Endothelial cell of umbilical vein (primary cell): ENCODE data around the gene FBXO24. TPM values are rescaled to one million over a fixed set of nuclear protein-coding genes. Genes with fewer than 3 reads are reported as not detected.

Experiments
- BruUV-seq: library from RNA; stranded (reverse); fragments of 400-500 nt; replicated peaks from 2 replicates; lab custom pipeline; 2021; lab: Mats Ljungman, UMichigan
- CTCF ChIA-PET: fragments of 300-600, 350-600 bp; sonication (Branson Sonifier 250); formaldehyde crosslinking; loops from one replicate; lab custom pipeline; 2021; ENCODE audit warnings: antibody characterized with exemption, inconsistent platforms; lab: Charles Lee
- POLR2A ChIA-PET: fragments of 300-600, 350-600 bp; sonication (Branson Sonifier 250); formaldehyde crosslinking; loops from one replicate; lab custom pipeline; 2021; ENCODE audit warnings: antibody characterized with exemption, inconsistent platforms; lab: Charles Lee
- DNase-seq: peaks from one replicate; pipeline ENCODE4 v3.0.0-alpha.2; 2011; ENCODE audit warnings: low read depth, low spot score
- FAIRE-seq: peaks from 2 replicates; lab custom pipeline; 2011; peaks lifted over from hg19 to GRCh38; lab: Jason Lieb, UNC
- H2AFZ ChIP-seq: 2 replicates; pipeline ENCODE4 v1.6.0; 2012; ENCODE audit warnings: low read depth, low read length, control low read depth, inconsistent platforms
- H3K27ac ChIP-seq: 2 replicates; pipeline ENCODE4 v1.5.1; 2011; ENCODE audit warnings: low read depth, mild to moderate bottlenecking, control low read depth, low read length, moderate library complexity; ENCODE audit not compliant: insufficient read depth
- H3K27me3 ChIP-seq, 2 experiments: 2 replicates each; pipeline versions ENCODE4 v1.6.0 to v1.6.1; 2011; ENCODE audit warnings: low read length in 2 of 2, mixed read lengths in 1 of 2; ENCODE audit not compliant: control insufficient read depth in 2 of 2, insufficient read depth in 2 of 2
- H3K36me3 ChIP-seq, 2 experiments: 2 replicates in 1 of 2; 3 replicates in 1 of 2; pipeline ENCODE4 v1.5.1; 2011; ENCODE audit warnings: low read length in 2 of 2, mild to moderate bottlenecking in 1 of 2, moderate library complexity in 1 of 2; ENCODE audit not compliant: control insufficient read depth in 2 of 2, insufficient read depth in 2 of 2; ENCODE audit errors: extremely low read depth in 1 of 2
- H3K4me1 ChIP-seq: 3 replicates; pipeline ENCODE4 v1.5.1; 2011; ENCODE audit warnings: mild to moderate bottlenecking, low read length; ENCODE audit not compliant: control insufficient read depth, insufficient read depth; ENCODE audit errors: extremely low read depth
- H3K4me2 ChIP-seq: 2 replicates; pipeline ENCODE4 v1.6.1; 2011; ENCODE audit warnings: low read length, control low read depth, mixed read lengths; ENCODE audit not compliant: insufficient read depth
- H3K4me3 ChIP-seq, 3 experiments: fragments of 200-600 bp in 1 of 3; sonication (generic), shearing (Covaris generic) in 1 of 3; replicated peaks in 1 of 3; 2 replicates each; pipeline ENCODE4 v1.5.1; 2011 to 2016; ENCODE audit warnings: control low read depth in 3 of 3, low read length in 3 of 3, mild to moderate bottlenecking in 2 of 3, inconsistent platforms in 1 of 3, low read depth in 1 of 3, moderate library complexity in 1 of 3; ENCODE audit not compliant: insufficient read depth in 1 of 3
- H3K79me2 ChIP-seq: 2 replicates; pipeline ENCODE4 v1.6.0; 2012; ENCODE audit warnings: low read length, inconsistent platforms; ENCODE audit not compliant: control insufficient read depth, insufficient read depth
- H3K9ac ChIP-seq: replicated peaks from 2 replicates; pipeline ENCODE3; 2011; ENCODE audit warnings: low read length, control low read depth; ENCODE audit not compliant: insufficient read depth; ENCODE audit errors: extremely low read depth
- H3K9me1 ChIP-seq: replicated peaks from 3 replicates; pipeline ENCODE4 v1.6.0; 2011; ENCODE audit warnings: mild to moderate bottlenecking, low read length; ENCODE audit not compliant: control insufficient read depth, insufficient read depth; ENCODE audit errors: extremely low read depth
- H3K9me3 ChIP-seq: replicated peaks from 2 replicates; pipeline ENCODE4 v1.5.1; 2012; ENCODE audit warnings: low read length, inconsistent platforms; ENCODE audit not compliant: control insufficient read depth, insufficient read depth
- H4K20me1 ChIP-seq: replicated peaks from 2 replicates; pipeline ENCODE3; 2011; ENCODE audit warnings: mild to moderate bottlenecking, low read length; ENCODE audit not compliant: control insufficient read depth, insufficient read depth; ENCODE audit errors: extremely low read depth
- CTCF ChIP-seq, 2 donors: IDR thresholded peaks; 1 replicate in 1 of 2; 2 replicates in 1 of 2; pipeline ENCODE4 v1.5.1; 2011; ENCODE audit warnings: low read length in 2 of 2, mild to moderate bottlenecking in 2 of 2, moderate library complexity in 2 of 2, control low read depth in 1 of 2, inconsistent platforms in 1 of 2, low read depth in 1 of 2; ENCODE audit not compliant: insufficient read depth in 1 of 2; ENCODE audit errors: extremely low read depth in 1 of 2
- EZH2 ChIP-seq: IDR thresholded peaks from 2 replicates; pipeline ENCODE4 v1.6.1; 2012; ENCODE audit warnings: borderline replicate concordance, low read depth, mild to moderate bottlenecking, moderate library complexity, low read length, inconsistent platforms; ENCODE audit not compliant: severe bottlenecking
- FOS ChIP-seq: IDR thresholded peaks from 2 replicates; pipeline ENCODE4 v1.6.1; 2011; ENCODE audit warnings: mild to moderate bottlenecking, low read length, moderate library complexity, borderline replicate concordance; ENCODE audit not compliant: insufficient read depth
- GATA2 ChIP-seq: IDR thresholded peaks from 2 replicates; pipeline ENCODE4 v1.7.0; 2011; ENCODE audit warnings: low read depth, mild to moderate bottlenecking, moderate library complexity, mixed read lengths, low read length; ENCODE audit not compliant: insufficient read length, insufficient read depth
- JUN ChIP-seq: IDR thresholded peaks from 2 replicates; pipeline ENCODE4 v1.6.1; 2011; ENCODE audit warnings: borderline replicate concordance, low read depth; ENCODE audit not compliant: insufficient read length, insufficient read depth
- MAX ChIP-seq: IDR thresholded peaks from 2 replicates; pipeline ENCODE4 v1.6.1; 2011; ENCODE audit not compliant: insufficient read depth, insufficient read length
- MYC ChIP-seq: IDR thresholded peaks from one replicate; pipeline ENCODE4 v1.6.1; 2011; ENCODE audit warnings: mild to moderate bottlenecking, low read depth, low read length
- POLR2A ChIP-seq: IDR thresholded peaks from 2 replicates; pipeline ENCODE4 v1.6.1; 2012; ENCODE audit warnings: low read depth, mild to moderate bottlenecking, control low read depth, low read length
- POLR2AphosphoS5 ChIP-seq: IDR thresholded peaks from 2 replicates; pipeline ENCODE4 v1.6.1; 2012; ENCODE audit warnings: low read depth, mild to moderate bottlenecking, control low read depth, low read length, moderate library complexity; ENCODE audit not compliant: insufficient read depth
- dilution Hi-C: fragments of 300-500 bp; cut with MboI; formaldehyde crosslinking; loops from one replicate; pipeline ENCODE4 v1.15.0; 2019; ENCODE audit warnings: low sequenced_read_pairs; ENCODE audit not compliant: extremely low pct_ligation_motif_present
- intact Hi-C: fragments of 100-400 bp; cut with micrococcal nuclease; formaldehyde crosslinking; loops from one replicate; pipeline ENCODE4 v1.10.0; 2022
- polyA plus RNA-seq, 4 experiments: library from polyadenylated mRNA; depleted of rRNA in 3 of 4; stranded (reverse) in 3 of 4; unstranded in 1 of 4; fragments of >200 nt; gene quantifications; 2 replicates each; pipeline versions ENCODE4 v1.2.1 to v1.2.3, GENCODE V29; 2011 to 2012; ENCODE audit warnings: missing spikeins in 1 of 4
- total RNA-seq: library from RNA; stranded (reverse); gene quantifications from 2 replicates; pipeline ENCODE4 v1.2.3, GENCODE V29; 2021

The FBXO24 gene
- total and polyA plus RNA-seq, 2 donors (not counting 3 experiments of a cell fraction or from before 2014, with no cell fraction given), result 0.37 to 0.38 TPM

- Histone ChIP-seq H2AFZ (peak overlapping the region; percentile 99), H3K4me2 (peak overlapping the region; percentile 93), H3K9ac (no peak overlapping the region), H3K9me3 (no peaks in the 10 kb centered on the region), H3K4me1 (peaks cover 25% of the 10 kb centered on the region), H3K27ac (no peak overlapping the region), H3K79me2 (no peaks in the 10 kb centered on the region), H4K20me1 (no peaks in the 10 kb centered on the region), H3K4me3 (peak overlapping the region; percentile 44 to 65 (median 54)), H3K27me3 (no peaks in the 10 kb centered on the region), H3K36me3 (no peaks in the 10 kb centered on the region), H3K9me1 (no peaks in the 10 kb centered on the region)
- DNase-seq (no peak), FAIRE-seq (peak; percentile 8)
- no peak for TF ChIP-seq POLR2AphosphoS5
- TF ChIP-seq MAX, result no peak
- no peak for TF ChIP-seq CTCF (IDR thresholded peaks at IDR 0.05; ENCODE audit: extremely low read depth in 1 of 2, insufficient read depth in 1 of 2, low read depth in 1 of 2, low read length in 2 of 2)
- no peak for TF ChIP-seq JUN
- TF ChIP-seq GATA2, result no peak
- TF ChIP-seq EZH2, result no peak
- no peak for TF ChIP-seq MYC
- no peak for TF ChIP-seq POLR2A
- TF ChIP-seq FOS, result no peak
- intact Hi-C loops, result loop anchor here (1.0 to 2.0 kb wide), 4 partner anchors 7 to 78 kb away; partner anchors contain the start of genes FBXO24, GNB2, LRCH4 and MOSPD3
- ChIA-PET POLR2A (interaction anchor here (0.6 to 1.1 kb wide), 3 partner anchors 19 to 269 kb away, joined by 3 to 4 read pairs (median 3); partner anchors contain the start of genes FBXO24 and LRCH4), CTCF (interaction anchor here (1.3 to 1.6 kb wide), 3 partner anchors 16 to 20 kb away, joined by 3 to 7 read pairs (median 3); partner anchors contain the start of gene FBXO24)
- dilution Hi-C loops, result no loop called here
- BruUV-seq, result no TSS peak
These were observed 19.1 kb downstream of the FBXO24 start for GRCh38 chr7:100604976-100605911.
